ENCODE results near the gene DHCR24. TPM values are rescaled to one million over a fixed set of nuclear protein-coding genes. Genes with fewer than 3 reads are reported as not detected.

The DHCR24 gene
- polyA plus RNA-seq, 2 of the 4 experiments (the other 2 are of a cell fraction): 29.9 to 33.3 TPM

- no peak for FAIRE-seq
- ATAC-seq: no peak
- Histone ChIP-seq H3K27ac (no peak overlapping the region), H3K4me1 (peaks cover 52% of the 10 kb centered on the region), H3K4me2 (no peak overlapping the region), H3K4me3 (no peak overlapping the region), H3K9me3 (no peaks in the 10 kb centered on the region)
- POLR2A ChIA-PET: no interaction called here
- 85% methylated on average over 6 of the region's 16 CpGs for WGBS (ENCODE audit: missing lambda C conversion rate)
- no peak for TF ChIP-seq KDM5A (IDR thresholded peaks at IDR 0.05)
- TF ChIP-seq REST (IDR thresholded peaks at IDR 0.05): no peak
- TF ChIP-seq HOXA7 (CRISPR knock-in tag; IDR thresholded peaks at IDR 0.05): no peak
- no peak for TF ChIP-seq EHF (CRISPR knock-in tag; IDR thresholded peaks at IDR 0.05)
- TF ChIP-seq CTCF (IDR thresholded peaks at IDR 0.05): no peak
- TF ChIP-seq CBX8 (IDR thresholded peaks at IDR 0.05): no peak
- no peak for TF ChIP-seq KDM1A (IDR thresholded peaks at IDR 0.05; ENCODE audit: low read depth)
- TF ChIP-seq GATA3 (IDR thresholded peaks at IDR 0.05; ENCODE audit: borderline replicate concordance): no peak
- no peak for TF ChIP-seq TP53 (CRISPR knock-in tag; IDR thresholded peaks at IDR 0.05)
- TF ChIP-seq FOSL2 (IDR thresholded peaks at IDR 0.05): no peak
- TF ChIP-seq FOSL2 (CRISPR knock-in tag; IDR thresholded peaks at IDR 0.05): no peak
- no peak for TF ChIP-seq NR3C1 (IDR thresholded peaks at IDR 0.05)
- no peak for TF ChIP-seq CHD2 (IDR thresholded peaks at IDR 0.05; ENCODE audit: low read length, partially characterized antibody)
- no peak for TF ChIP-seq POLR2AphosphoS2 (conservative IDR thresholded peaks at IDR 0.05; ENCODE audit: low read length)
- TF ChIP-seq MAFK (IDR thresholded peaks at IDR 0.05; ENCODE audit: partially characterized antibody): no peak
- TF ChIP-seq ZC3H11A (IDR thresholded peaks at IDR 0.05): no peak
- TF ChIP-seq, protein P1, sequence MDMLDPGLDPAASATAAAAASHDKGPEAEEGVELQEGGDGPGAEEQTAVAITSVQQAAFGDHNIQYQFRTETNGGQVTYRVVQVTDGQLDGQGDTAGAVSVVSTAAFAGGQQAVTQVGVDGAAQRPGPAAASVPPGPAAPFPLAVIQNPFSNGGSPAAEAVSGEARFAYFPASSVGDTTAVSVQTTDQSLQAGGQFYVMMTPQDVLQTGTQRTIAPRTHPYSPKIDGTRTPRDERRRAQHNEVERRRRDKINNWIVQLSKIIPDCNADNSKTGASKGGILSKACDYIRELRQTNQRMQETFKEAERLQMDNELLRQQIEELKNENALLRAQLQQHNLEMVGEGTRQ (IDR thresholded peaks at IDR 0.05): no peak
- TF ChIP-seq HMGXB4 (CRISPR knock-in tag; IDR thresholded peaks at IDR 0.05; ENCODE audit: borderline replicate concordance): no peak
- no peak for TF ChIP-seq ZFP36 (IDR thresholded peaks at IDR 0.05; ENCODE audit: borderline replicate concordance, partially characterized antibody)
- CTCF ChIA-PET: interaction anchor here (1.0 to 1.4 kb wide), 2 partner anchors 15 to 62 kb away, joined by 3 read pairs; no protein-coding TSS in a partner anchor
- no peak for DNase-seq (ENCODE audit: low read depth in 1 of 2, low spot score in 1 of 2)
These were observed 15.5 kb downstream of the DHCR24 start for GRCh38 chr1:54871275-54872035.

All from A549 (cell line).